ENCODE measurements around the gene GORASP2.
"Not testable (repeated sequence)": the region's sequence is repeated elsewhere in the genome, so short reads cannot be mapped to it uniquely, and the experiment has no call there.

The GORASP2 gene
- total RNA-seq, result 54.8 to 73.4 reads per million in 2 donors

DNA sequence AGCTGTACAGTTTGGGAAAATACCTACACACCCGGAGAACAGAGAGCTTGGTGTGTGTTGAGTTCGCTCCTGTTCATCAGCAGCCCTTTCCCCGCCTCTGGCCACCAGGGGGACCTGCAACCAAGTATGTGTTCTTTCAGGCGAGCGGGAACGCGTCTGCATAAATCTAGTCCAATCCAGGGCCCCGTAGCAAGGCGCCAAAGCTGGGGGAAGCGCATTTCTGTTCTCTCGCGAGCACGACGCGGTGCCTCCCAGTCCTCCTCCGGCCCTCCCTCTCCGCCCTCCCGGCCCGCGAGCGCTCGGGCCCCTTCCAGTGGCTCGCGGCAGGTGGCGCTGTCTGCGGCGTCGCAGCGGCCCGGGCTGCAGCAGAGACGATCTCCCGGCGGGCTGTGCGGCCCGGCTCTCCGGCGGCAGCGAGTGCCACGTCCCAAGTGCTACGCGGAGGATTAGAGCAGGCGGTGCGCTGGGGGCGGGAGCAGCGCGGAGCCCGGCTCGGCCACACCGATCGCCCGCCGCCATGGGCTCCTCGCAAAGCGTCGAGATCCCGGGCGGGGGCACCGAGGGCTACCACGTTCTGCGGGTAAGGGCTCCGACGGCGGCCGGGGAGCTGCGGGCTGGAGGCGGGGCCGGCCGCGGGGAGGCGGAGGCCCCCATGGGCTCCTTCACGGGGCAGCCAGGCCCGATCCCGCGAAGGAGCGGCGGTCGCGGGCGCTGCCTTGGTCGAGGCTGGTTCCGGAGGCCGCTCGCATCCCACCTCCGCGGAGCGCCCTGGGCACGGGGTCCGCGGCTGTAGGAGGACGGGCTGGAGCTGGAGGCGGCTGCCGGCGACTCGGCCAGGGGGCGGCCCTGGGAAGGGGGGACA is at the start of gene GORASP2:
GORASP2 (plus strand) TSS at position 430 of the 862 bp plus-strand sequence; CDS start at position 518, 88 bp downstream.
- peak; percentile 94 for DNase-seq

DNA sequence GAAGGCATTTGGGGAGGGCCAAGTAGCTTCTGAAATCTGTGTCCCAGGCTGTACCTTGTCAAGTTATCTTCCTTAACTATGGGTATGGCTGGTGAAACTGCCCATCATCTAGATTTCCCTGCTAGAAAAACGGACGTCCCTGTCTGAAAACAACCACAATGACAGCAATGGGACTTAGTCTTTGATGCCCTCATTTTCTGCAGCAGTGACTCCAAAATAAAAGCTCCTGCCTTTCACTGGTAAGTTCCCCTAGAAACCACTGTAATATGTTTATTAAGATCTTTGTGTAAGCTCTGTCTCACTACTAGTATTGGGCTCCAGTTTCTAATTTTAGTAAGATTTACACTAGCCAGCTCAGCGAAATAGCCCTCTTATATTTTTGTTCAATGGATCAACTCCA is 47.2 kb upstream of the GORASP2 start:
- no peak for DNase-seq

GRCh38 chr2:170882758-170883157 is 46.3 kb upstream of the GORASP2 start:
- DNase-seq, result no peak

DNA sequence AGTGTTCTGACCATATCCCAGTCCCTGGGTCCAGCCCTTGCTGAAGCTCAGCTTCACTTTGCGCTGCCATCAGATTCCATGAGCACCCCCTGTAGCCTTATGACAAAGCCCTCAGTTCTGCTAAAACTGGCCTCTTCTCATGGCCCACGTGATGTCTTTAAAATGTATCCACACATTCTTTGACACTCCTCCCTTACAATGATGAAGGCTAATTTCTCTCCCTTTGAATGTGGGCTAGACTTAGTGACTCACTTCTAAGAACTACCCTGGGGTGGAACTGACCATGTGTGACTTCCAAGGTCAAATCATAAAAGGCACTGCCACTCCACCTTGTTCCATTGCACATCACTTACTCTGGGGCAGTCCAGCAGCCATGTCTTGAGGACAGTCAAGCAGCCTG is 45.4 kb upstream of the GORASP2 start:
- no peak for DNase-seq

GRCh38 chr2:170885130-170885791 is 43.8 kb upstream of the GORASP2 start:
- DNase-seq, result no peak

DNA sequence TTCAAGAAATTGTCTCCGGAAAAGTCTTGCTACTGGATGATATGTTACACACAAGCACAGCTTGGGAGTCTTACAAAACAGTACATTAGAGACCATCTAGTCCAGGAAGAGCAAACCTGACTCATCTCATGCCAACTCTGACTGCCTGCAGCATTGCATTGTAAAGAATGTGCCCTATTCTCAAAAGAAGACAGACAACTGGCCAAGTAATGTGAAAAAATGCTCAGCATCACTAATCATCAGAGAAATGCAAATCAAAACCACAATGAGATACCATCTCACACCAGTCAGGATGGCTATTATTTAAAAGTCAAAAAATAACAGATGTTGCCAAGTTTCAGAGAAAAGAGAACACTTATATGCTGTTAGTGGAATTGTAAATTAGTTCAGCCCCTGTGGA is 42.7 kb upstream of the GORASP2 start:
- no peak for DNase-seq

DNA sequence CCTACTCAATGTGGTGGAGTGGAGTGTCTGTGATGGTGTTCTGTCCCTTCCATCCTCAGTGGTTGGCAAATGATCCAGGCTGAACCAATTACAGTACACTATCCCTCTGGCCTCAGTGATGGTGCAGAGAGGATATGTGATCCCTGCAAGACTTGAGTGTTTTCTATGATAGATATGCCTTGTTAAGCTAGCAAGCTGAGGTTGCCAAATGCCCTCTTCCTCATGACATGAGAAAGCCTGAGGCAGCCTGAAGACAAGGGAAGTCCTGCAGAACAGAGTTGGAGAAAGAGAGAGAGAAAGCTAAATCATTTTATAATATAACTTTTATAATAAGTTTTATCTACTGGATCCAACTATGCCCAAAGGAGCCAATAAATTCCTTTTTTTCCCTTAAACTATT is 41.6 kb upstream of the GORASP2 start:
- no peak for DNase-seq

DNA sequence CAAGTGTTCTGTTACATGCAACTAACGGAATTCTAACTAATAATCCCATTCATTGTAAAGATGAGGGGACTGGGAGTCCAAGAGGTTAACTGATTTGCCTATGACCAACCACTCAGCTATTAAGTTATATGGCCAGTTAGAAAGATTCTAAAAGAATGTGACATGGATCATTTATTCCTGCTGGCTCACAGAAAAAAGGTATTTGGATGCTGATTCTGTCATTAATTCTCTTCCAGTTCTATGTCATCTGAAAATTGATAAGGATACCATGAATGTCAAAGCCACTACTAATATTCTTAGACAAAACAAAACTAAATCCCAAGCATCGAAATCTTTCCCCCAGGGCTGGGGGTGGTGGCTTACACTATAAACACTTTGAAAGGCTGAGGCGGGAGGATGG is 41.2 kb upstream of the GORASP2 start:
- no peak for DNase-seq

DNA sequence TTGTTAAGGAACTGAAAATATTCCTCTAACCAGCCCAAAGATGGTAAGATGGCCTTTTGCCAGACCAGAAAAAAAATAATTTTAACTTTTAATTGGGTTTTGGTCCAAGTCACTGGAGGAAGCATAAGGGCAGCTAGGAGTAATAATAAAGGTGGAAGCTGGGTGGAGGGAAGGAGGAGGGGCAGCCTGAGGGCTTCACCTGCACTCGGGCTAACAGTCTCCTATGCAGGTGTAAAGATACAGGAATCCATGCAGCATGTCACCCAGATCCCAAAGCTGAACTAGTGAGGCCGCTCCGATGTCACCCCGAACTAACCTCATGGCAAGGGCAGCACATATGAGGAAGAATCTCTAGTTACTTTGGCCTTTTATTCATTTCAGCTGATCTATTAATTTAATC is 37.2 kb upstream of the GORASP2 start:
- no peak for DNase-seq

DNA sequence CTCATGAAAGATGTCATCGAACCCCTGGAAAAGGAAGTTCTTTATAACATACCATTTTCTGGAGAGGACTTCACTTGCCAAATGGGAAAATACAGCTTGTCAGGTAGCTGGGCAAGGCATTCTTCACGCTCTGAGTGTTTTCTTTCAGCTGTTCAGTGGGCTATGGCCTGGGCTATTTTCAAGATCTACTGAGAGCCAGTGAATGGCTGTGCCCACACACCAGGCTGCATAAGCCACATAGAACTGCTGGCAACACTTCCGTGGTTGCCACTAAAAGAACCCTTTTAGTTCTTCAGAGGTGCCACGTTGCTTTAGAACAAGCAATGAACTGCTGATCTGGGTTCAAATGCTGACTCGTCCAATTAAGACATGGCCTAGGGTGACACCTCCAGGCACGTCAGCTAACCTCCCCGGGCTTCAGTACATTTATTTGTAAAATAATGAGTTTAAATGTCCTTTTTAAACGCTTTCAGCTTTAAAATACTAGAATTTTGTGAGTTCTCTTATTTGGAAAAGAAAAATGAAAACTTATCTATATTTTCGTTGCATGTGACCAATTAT is 36.6 kb upstream of the GORASP2 start:
- no peak for DNase-seq

DNA sequence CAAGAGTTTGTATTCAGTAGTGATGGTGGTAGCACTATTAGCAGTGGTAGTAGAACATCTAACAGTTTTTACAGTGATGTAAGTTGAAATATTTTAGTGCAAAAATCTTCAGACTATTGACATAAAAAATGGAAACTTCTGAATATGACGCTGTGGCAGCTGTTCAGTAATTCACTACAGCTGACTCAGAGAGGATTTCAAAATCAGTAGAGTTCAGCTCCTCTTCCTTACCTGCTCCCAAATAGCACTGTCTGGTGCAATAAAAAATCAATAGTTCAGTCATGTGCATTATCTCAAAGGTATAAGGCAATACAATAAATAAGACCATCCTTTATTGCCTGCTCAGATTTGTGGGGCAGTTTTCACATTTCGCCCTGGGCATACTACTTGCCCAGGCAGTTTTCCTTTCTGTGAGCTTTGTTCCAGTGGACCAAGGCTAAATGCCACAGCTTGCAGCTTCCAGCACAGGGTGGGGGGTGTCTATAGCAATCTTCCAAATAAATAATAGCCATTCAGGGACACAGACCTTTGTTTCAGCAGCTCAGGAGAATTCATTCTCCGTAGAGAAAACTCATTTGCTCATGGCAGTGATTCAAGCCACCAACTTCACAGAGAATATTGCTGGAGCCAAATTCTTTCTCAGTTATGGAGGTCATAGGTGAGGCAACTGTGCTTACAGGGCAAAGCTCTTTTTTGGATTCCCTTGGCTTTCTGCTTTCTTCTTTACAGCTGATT is 33.9 kb upstream of the GORASP2 start:
- DNase-seq, result no peak

- no peak for DNase-seq
Observed at GRCh38 chr2:170896622-170897021, 32.4 kb upstream of the GORASP2 start.

- no peak for DNase-seq
Observed at GRCh38 chr2:170897108-170897507, 31.9 kb upstream of the GORASP2 start.

DNA sequence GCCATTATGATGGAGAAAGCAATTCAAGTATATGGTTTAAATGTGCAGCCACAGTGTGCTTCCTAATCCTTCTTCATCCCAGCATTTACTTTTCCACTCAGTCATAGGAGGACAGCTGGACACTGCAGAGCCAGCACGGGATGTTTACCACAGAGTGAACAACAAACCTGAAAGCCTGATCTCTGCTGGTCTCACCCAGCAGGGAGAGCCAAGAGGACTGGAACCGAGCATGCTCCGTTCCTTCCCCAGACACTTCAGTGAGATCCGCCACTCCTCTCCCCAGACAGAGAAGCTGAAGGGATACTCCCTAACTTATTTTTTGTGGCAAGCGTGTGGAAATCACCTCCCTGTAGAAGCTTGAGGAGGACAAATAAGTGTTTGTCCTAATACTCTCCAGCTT is 23.2 kb upstream of the GORASP2 start:
- no peak for DNase-seq

GRCh38 chr2:170911314-170911889 is 17.7 kb upstream of the GORASP2 start:
- no peak for DNase-seq

GRCh38 chr2:170914994-170915666 is 13.9 kb upstream of the GORASP2 start:
- not testable (repeated sequence) for DNase-seq

DNA sequence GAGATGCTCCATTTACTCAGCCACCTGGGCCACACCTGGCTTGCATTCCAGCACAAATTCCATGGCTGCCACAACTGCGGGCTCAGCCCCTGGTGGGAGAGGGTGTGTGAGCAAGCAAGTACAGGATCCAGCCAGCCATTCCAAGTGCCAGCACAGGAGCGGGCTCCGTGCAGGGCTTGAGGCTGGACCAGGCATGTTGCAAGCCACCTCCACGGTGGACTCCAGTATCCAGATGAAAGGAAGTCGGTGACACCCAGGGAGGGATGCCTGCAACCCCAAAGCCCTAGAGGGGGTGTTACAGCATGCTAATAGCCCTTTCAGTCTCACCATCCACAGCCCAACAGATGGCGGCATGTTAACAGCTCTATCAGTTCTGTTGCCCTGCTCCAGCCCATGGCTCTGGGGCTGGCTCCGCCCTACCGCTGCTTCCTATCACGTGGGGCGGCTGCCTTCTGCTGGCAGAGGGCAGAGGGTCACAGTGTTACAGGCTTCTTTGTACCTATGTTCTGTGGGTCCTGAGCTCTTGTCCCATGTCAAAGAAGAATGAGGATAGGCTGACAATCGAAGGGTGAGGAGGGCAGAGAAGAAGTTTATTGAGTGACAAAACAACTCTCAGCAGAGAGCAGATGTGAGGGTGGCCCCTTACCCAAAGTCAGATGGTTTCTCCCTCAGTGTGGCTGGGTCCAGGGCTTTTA is 11.7 kb upstream of the GORASP2 start:
- DNase-seq, result no peak

- DNase-seq, result no peak
Observed at GRCh38 chr2:170917957-170918356, 11.1 kb upstream of the GORASP2 start.

- DNase-seq, result not testable (repeated sequence)
Observed at GRCh38 chr2:170921873-170922272, 7.2 kb upstream of the GORASP2 start.

GRCh38 chr2:170922634-170923494 is 6.2 kb upstream of the GORASP2 start:
- DNase-seq, result no peak

- no peak for DNase-seq
Observed at GRCh38 chr2:170923799-170924198, 5.3 kb upstream of the GORASP2 start.
